Right lobe of liver (tissue), 4 donors: ENCODE measurements around the gene DKK1.

Source experiments
- CTCF ChIP-seq, 4 donors: fragments of 200-600 bp in 3 of 4; fragments of 450-650 bp in 1 of 4; IDR thresholded peaks; one replicate each; pipeline versions ENCODE4 v1.5.1 to v1.8.0; 2016 to 2022; ENCODE audit warnings: antibody characterized with exemption in 4 of 4, mild to moderate bottlenecking in 2 of 4
- POLR2A ChIP-seq: fragments of 450-650 bp; IDR thresholded peaks from one replicate; pipeline ENCODE4 v1.6.1; 2017; ENCODE audit warnings: antibody characterized with exemption, mild to moderate bottlenecking
- donor health status: DM: no; HTN: no; CAD: no.
- donor health status: DM: no; HTN: no; CAD: no.
- donor health status: DM: no; HTN: yes; CAD: no.

GRCh38 chr10:52326382-52326781 is 12.3 kb downstream of the DKK1 start:
- TF ChIP-seq CTCF (IDR thresholded peaks at IDR 0.05) (no peak), POLR2A (no peak)
